Endometrium (tissue), 2 donors: Measurements from ENCODE around the gene GRIK4.

ENCODE experiments used
- FAIRE-seq: peaks from 2 replicates; lab custom pipeline; 2012; peaks lifted over from hg19 to GRCh38; lab: Jason Lieb, UNC
- donor health status: control.
- donor health status: control.

The GRIK4 gene

GRCh38 chr11:120668537-120668936, 157.0 kb downstream of the GRIK4 start:
- no peak for FAIRE-seq

DNA sequence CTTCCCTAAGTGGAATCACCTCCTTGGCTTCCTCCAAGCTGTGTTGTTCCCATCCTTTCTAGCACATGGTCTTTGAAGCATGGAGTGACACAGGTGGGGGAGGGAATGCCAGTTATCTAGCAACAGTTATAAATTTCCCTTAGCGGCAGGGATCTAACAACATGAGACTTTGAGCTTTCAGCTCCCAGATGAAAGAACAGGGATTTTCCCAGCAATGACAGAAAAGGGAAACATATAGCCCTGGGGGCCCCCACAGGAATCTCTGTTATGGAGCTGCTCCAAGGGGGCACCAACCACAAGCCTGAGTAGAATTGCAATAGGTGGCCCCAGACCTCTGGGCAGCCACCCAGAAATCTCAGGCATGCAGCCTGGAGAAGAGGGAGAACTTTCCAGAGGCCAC, 163.0 kb downstream of the GRIK4 start:
- no peak for FAIRE-seq

GRCh38 chr11:120675171-120675570, 163.6 kb downstream of the GRIK4 start:
- FAIRE-seq, result no peak

DNA sequence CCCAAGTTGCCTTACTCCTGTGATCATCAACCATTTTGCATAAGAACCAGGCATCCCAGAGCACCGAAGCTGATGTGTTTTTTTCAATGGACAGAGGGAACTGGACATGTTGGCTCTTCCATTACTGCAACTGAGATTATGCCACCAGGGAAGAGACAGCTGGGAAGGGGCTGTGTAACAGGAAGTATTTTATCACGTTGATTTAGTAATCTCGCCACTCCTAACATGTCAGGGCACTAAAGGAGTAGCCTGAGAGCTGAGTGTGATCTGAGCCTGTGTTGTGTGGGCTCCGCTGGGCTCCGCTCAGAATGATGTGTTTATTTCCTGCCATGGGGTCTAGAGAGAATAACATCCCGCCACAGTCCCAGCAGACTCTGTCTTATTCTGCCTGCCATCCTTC, 165.4 kb downstream of the GRIK4 start:
- FAIRE-seq, result no peak

- no peak for FAIRE-seq
These were observed 168.8 kb downstream of the GRIK4 start for GRCh38 chr11:120680322-120680721.

- FAIRE-seq, result no peak
These were observed 170.1 kb downstream of the GRIK4 start for GRCh38 chr11:120681434-120682331.

DNA sequence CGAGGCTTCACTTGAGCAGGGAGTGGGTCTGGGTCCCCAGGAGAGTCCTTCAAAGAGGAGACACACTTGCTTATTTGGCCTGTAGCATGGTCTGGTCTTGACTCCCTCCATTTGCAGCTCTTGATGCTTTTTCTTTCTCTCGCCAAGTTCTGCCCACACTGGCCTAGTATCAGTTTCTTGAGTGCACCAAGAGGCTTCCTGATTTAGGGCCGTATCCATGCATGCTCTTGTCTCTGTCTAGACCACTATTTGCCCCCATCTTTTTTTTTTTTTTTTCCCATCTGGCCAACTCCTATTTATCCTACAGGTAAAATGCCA, 170.7 kb downstream of the GRIK4 start:
- no peak for FAIRE-seq

DNA sequence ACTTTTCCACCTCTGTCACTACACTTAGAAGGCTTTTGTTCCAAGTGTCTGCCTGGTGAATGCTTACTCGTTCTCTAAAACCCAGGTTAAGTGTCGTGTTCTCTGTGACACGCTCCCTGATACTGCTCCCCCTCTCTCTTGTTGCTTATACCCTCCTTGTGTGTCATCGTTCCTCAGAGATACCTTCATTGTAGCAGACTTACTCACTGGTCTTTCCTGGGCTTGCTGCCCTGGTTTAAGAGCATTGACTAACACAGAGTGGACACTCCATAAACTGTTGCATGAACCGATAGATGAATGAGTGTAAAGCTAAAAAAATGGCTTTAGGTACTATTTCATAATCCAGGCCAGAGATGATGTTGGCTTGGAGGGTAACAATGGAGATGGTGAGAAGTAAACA, 171.3 kb downstream of the GRIK4 start:
- FAIRE-seq, result no peak

DNA sequence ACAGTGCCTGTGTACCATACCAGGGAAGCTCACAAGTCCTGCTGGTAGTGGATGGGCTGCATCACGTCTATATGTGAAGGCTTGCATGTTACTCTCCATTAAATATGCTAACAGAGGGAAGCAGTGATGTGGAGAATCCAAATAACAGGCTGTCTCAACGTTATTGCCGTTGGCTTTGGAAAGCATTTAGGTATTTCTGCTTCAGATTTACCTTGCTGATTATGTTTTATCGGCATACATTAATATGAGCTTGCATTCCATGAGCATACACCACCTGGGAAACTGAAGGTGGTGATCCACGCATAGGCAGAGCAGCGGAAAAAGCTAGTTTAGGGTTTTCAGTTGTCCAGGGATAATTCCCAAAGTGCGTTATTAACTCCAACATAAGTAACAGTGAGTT, 175.0 kb downstream of the GRIK4 start:
- no peak for FAIRE-seq

DNA sequence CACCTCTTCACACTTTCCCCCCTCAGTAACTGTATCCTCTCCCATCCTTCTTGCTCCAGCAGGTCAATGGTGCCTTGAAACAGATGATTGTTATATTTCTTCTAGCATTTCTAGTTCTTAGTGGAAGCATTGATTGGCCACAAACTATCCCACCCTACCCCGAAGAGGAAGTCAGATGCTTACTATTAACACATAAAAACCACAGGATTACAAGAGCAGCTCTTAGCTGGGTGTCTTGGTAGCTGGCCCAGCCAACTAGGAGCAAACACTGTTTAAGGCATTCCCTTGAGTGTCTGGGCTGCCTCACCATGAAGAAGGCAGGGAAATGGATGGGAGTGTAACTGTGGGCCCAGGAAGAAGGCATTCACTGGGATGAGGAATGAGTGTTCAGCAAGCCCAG, 176.6 kb downstream of the GRIK4 start:
- no peak for FAIRE-seq

DNA sequence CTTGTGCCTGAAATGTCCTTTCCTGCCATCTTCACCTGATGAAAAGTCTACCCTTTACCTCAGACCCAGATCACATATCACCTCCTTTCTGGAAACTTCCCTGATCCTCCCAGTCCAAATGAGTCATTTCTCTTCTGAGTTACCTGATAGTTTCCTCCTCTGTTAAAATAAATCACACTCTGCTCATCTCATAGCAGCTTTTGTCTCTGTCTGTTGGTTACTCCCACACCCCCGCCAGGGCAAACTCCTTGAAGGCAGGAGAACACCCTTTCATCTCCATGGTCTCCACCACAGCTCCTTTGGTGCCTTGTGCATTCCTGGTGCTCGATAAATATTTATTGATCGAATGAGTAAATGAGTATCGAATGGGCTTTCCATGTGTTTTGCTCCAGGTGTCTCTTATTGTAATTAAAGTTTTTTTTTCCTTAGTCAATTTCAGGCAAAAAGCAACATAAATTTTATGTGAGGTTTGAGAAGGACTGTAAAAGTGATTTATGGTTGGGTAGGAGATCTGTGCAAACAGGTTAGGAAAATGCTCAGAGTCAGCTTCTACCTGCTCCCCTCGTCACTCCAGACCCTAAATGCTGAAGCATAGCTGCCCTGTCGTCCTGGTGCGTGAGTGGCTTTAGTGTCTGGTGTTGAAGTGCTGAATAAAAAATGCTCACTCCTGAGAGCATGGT, 178.2 kb downstream of the GRIK4 start:
- no peak for FAIRE-seq

DNA sequence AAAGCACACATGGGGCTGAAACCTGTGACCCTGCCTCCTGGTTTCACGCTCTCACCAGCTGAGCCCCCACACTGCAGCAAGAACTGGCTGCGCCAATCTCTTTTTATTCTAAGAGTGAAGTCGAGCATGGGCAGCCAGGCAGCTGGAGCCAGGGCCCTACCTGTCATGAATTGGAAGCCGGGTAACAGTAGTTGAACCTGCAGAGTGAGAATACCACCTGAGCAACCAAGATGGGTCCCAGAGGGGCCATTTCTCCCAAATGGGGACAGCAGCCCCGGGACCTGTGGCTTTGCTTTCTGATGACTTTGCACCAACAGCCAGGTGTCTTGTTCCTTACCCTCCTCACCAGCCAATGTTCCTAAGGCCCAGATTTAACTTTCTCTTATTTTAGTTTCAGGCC, 178.9 kb downstream of the GRIK4 start:
- no peak for FAIRE-seq

GRCh38 chr11:120694726-120695125, 183.2 kb downstream of the GRIK4 start:
- FAIRE-seq, result no peak

- FAIRE-seq, result no peak
These were observed 183.9 kb downstream of the GRIK4 start for GRCh38 chr11:120695426-120695825.

GRCh38 chr11:120695939-120696338, 184.4 kb downstream of the GRIK4 start:
- FAIRE-seq, result no peak

DNA sequence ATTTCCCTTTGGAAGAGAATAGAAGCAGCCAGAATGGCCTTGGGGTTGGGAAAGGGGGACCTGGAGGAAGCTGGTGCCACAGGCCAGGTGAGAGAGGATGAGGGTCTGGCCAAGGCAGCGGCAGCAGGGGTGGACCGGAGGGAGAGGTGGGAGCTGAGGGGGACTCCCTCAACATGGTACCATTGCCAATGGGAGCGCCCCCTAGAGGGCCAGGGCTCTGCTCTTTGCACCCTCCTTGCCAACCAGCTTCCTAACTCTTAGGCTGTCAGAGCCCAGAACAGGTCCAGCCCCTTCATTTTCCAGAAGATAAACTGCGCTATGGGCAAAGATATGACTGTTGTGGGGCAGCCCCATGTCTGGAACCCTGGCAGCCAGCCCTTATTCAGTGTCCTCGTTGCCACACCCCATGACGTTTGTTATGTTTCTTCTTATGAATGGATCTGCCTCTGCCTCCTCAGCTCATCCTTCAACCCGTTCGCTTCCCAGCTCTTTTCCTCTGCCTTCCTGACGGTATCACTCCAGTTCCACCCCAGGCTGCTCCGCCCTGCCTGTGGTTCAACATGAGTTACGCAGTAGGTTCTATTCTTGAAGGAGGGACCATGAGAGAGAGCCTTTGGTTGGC, 185.2 kb downstream of the GRIK4 start:
- FAIRE-seq, result no peak

DNA sequence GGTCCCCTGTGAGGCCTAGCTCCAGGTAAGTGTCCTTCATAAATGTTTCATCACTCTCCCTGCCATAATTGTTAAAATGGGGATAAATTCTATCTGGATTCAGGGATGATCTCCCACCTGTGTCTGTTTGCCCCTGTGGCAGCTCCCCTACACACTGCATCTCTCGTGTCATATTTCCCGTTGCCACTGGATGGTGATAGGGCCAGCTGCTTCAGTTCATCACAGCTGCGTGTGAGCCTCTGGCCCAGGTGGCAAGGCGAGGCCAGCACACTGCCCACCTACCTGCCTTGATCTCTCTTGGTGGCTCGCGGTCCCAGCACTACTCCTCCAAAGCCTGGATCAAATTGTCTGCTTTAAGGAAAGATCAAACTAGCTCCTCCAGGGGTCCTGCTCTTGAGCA, 187.4 kb downstream of the GRIK4 start:
- FAIRE-seq, result no peak

GRCh38 chr11:120702656-120703055, 191.1 kb downstream of the GRIK4 start:
- FAIRE-seq, result no peak

DNA sequence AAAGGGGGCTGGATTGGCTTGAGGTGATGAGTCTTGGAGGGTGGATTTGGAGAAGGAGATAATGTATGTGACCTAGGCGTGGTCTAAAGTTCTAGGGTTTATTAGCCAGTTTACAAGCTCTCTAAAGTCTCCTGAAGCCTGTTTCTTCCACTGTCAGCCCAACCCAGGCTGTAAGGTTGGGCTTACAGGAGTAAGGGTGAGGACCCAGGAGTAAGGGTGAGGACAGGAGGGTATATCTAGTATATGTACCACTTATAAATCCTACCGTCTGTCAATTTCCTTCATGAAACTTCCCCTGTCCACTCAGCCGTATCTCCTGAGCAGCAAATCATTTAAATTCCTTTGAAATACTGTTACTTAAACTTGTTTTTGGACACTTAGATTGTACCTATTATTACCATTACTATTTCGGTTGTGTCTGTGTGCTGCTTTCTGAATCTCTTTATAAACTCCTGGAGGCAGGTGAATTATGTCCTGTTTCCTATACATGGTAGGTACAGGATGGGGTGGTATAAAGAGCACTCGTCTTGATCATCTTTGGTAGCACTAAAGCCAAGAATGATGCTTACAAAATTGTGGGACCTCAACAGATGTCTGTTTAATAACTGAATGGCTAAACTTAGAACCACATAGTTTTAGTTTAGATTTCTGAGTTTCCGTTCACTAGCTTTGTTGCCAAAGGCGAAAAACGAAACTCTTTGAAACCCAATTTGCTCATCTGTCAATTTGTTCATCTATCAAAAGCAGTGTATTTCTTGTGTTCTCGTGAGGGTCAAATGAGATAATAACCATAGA, 192.0 kb downstream of the GRIK4 start:
- FAIRE-seq, result no peak

DNA sequence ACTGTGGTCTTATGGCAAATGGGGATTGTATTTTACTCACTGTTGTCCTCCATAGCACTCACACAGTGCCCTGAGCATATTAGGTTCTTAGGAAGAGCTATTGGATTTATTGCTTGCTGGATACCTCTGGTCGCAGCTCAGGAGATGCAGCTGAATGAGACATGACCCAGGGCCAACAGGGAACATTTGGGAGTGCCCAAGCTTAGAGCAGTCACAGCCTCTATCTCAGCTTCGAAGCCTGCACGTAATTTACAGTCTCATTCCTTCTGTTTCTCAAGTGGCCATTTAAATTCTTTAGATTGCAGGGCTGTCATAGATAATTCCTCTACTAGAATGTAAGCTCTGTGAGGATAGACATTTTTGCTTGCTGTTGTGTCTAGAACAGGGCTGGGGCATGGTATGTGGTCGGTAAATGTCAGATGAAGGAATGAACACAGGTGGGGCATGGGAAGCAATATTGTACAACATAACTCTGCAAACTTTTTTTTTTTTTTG, 192.8 kb downstream of the GRIK4 start:
- FAIRE-seq, result no peak

DNA sequence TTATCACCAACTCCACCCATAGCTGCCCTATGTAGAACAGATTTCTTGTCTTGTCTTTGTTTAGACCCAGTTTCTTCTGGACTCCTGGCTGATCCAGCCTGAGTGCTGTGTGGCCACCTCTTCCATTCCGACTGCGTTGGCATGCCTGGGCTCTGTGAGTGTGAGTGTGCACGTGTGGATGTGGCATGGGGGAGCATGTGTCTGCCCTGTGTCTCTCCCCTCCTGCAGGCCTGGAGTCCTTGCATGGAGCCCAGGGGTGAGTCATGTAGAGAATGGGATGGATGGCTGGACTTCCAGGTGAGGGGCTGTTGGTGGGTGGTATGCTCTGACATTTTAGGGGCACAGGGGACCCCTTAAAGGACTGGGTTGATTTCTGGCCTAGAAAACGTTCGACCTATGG, 194.7 kb downstream of the GRIK4 start:
- no peak for FAIRE-seq

DNA sequence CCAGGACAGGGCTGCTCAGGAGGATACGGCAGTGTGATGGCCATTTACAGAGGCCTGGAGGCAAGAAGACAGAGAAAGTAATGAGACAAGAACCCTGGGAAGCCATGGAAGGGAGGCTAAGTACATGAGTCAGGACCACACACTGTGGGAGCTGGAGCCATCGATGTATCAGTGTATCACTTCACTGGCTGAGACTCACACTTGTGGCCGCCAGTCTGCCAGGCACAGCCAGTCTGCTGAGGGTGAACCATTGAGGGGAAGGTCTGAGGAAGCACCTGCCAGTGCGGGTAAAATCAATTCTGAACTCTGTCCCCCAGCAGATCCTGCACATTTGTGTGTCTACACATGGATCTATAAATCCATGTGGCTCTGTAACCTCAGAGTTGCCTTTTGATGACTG, 195.6 kb downstream of the GRIK4 start:
- FAIRE-seq, result no peak
